ENCODE results near the gene AGAP2. TPM values are rescaled to one million over a fixed set of nuclear protein-coding genes. Genes with fewer than 3 reads are reported as not detected.

The AGAP2 gene
- total RNA-seq, 1 donor from 2014 or later, result 1.7 TPM

DNA sequence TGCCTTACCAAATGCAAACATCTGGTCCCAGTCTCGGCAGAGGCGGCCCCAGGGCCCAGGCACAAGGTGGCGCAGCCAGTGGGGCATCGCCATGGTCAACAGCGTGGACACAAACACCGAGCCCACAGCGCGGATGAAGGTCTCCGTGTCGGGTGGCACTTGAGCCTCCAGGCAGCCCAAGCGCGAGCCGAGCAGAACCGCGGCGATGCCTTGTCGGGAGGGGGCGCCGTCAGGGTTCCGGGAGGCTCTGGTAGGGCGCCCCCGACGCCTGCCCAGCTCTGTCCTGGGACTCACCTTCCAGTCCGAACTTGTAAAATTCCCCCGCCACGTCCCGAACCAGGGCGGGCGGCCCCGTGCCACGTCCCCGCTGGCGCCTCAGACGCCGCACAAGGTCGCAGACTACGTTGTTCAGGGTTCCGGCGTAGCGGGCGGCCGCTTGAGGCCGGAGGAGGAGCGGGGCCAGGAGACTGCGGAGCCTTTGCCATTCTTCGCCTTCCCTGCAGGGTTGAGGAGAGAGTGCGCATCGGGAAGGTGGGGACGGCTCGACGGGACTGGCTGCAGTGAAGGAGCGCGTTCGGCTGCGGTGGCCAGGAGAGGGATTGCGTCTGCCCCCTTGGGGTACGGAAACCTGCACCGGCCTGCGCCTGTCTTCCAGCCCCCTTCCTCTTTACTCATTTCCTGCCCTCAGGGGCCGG is 26.6 kb upstream of the AGAP2 start:
- H3K9me3 Mint-ChIP-seq, result peaks cover 2% of the 10 kb centered on the region
- H3K4me1 ChIP-seq, result peaks cover 24% of the 10 kb centered on the region
- H3K36me3 ChIP-seq, result no peaks in the 10 kb centered on the region
- peak overlapping the region; percentile 88 for H2AFZ ChIP-seq (replicated peaks)
- peak overlapping the region; percentile 79 for H3K4me2 ChIP-seq
- peaks cover 31% of the 10 kb centered on the region for H3F3A ChIP-seq (ENCODE audit: low read depth)
- no peak overlapping the region for H3K27ac Mint-ChIP-seq
- H3K4me3 Mint-ChIP-seq, result peak overlapping the region; percentile 50
- TF ChIP-seq, protein P1, sequence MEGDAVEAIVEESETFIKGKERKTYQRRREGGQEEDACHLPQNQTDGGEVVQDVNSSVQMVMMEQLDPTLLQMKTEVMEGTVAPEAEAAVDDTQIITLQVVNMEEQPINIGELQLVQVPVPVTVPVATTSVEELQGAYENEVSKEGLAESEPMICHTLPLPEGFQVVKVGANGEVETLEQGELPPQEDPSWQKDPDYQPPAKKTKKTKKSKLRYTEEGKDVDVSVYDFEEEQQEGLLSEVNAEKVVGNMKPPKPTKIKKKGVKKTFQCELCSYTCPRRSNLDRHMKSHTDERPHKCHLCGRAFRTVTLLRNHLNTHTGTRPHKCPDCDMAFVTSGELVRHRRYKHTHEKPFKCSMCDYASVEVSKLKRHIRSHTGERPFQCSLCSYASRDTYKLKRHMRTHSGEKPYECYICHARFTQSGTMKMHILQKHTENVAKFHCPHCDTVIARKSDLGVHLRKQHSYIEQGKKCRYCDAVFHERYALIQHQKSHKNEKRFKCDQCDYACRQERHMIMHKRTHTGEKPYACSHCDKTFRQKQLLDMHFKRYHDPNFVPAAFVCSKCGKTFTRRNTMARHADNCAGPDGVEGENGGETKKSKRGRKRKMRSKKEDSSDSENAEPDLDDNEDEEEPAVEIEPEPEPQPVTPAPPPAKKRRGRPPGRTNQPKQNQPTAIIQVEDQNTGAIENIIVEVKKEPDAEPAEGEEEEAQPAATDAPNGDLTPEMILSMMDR (IDR thresholded peaks at IDR 0.05), result peak; percentile 51
- TF ChIP-seq EZH2 (IDR thresholded peaks at IDR 0.05), result peak; percentile 99
- peak; percentile 99 for TF ChIP-seq EZH2phosphoT487 (IDR thresholded peaks at IDR 0.05)
- no peaks in the 10 kb centered on the region for H3K9me3 ChIP-seq (ENCODE audit: low read depth)
- no peak overlapping the region for H3K9ac ChIP-seq
- peaks cover 15% of the 10 kb centered on the region for H3K36me3 Mint-ChIP-seq
- peaks cover 62% of the 10 kb centered on the region for H3K27me3 ChIP-seq
- DNase-seq (ENCODE audit: low spot score), result peak; percentile 73
- H4K20me1 ChIP-seq (ENCODE audit: low read depth), result peaks cover 53% of the 10 kb centered on the region
- H3K79me2 ChIP-seq (ENCODE audit: low read depth), result no peaks in the 10 kb centered on the region
- peaks cover 52% of the 10 kb centered on the region for H3K27me3 Mint-ChIP-seq (ENCODE audit: insufficient read depth, low read depth)
- peaks cover 14% of the 10 kb centered on the region for H3K4me1 Mint-ChIP-seq
- no peak overlapping the region for H3K27ac ChIP-seq
- peak overlapping the region; percentile 44 for H3K4me3 ChIP-seq

DNA sequence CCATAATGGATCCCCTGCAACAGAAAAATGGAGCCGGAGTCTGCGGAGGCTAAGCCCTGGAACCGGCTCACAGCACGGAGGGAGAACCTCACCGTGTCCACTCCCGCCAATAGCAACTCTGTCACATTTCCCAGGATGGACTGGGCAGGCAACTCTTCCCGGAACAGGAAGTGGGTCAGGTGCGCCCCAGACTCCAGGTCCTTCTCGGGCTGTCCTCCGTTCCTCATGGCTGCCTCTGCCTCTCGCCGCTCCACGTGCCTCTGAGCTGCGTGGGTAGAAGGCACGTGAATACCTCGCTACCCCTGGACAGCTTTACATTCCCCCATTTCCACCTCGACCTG is 26.1 kb upstream of the AGAP2 start:
- no peaks in the 10 kb centered on the region for H3K9me3 ChIP-seq (ENCODE audit: low read depth)
- DNase-seq (ENCODE audit: low spot score), result no peak
- H3K4me3 ChIP-seq, result peak overlapping the region; percentile 44
- no peak overlapping the region for H3K27ac ChIP-seq
- H3K27me3 ChIP-seq, result peaks cover 62% of the 10 kb centered on the region
- peaks cover 24% of the 10 kb centered on the region for H3K4me1 ChIP-seq
- H3K79me2 ChIP-seq (ENCODE audit: low read depth), result no peaks in the 10 kb centered on the region
- TF ChIP-seq EZH2phosphoT487 (IDR thresholded peaks at IDR 0.05) (no peak), EZH2 (IDR thresholded peaks at IDR 0.05) (no peak)
- TF ChIP-seq, protein P1 (IDR thresholded peaks at IDR 0.05), result no peak
- Mint-ChIP-seq H3K27me3 (ENCODE audit: insufficient read depth, low read depth) (peaks cover 55% of the 10 kb centered on the region), H3K27ac (no peak overlapping the region), H3K4me3 (peak overlapping the region; percentile 50), H3K4me1 (peaks cover 14% of the 10 kb centered on the region), H3K36me3 (peaks cover 13% of the 10 kb centered on the region), H3K9me3 (peaks cover 2% of the 10 kb centered on the region)
- H3K36me3 ChIP-seq, result no peaks in the 10 kb centered on the region
- H3F3A ChIP-seq (ENCODE audit: low read depth), result peaks cover 32% of the 10 kb centered on the region
- no peak overlapping the region for H3K9ac ChIP-seq
- H2AFZ ChIP-seq (replicated peaks), result peak overlapping the region; percentile 88
- H4K20me1 ChIP-seq (ENCODE audit: low read depth), result peaks cover 58% of the 10 kb centered on the region
- peak overlapping the region; percentile 79 for H3K4me2 ChIP-seq

DNA sequence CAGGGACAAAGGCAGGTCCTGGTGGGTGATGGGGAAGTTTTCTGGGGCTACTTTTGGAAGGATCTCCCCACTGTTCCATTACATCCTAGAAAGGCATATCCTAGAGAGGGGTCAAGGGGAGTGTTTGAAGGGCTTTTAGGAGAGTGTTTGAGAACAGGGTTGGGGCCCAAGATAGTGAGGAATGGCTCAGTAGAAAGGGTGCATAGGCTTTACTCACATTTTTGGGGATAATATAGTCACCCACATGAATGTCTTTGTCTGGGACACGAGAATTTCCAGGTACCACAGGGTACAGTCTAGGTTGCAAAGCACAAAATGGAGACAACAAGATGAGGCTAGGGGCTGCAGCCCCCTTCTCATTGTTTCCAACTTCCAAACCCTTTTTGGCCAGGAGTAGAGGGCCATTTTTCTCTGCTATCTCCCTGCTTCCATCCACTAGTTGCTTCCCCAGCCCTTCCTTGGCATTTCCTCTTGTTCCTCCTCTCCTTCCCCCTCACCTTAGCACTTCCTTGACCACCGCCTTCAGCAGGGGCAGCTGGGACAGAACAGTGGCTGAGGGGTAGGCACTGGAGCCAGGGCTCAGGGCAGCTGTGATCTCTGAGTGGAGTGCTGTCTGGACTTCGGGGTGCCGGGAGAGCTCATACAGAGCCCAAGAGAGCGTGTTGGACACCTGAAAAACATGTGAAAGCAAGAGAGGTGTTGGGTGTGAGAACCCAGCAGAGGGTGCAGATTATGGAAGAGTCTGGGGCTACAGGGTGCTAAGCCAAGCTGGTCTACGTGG is 25.5 kb upstream of the AGAP2 start:
- Histone ChIP-seq H3K4me2 (no peak overlapping the region), H3K27me3 (peaks cover 62% of the 10 kb centered on the region), H3K79me2 (ENCODE audit: low read depth) (no peaks in the 10 kb centered on the region), H3K9ac (no peak overlapping the region), H3F3A (ENCODE audit: low read depth) (peaks cover 36% of the 10 kb centered on the region), H4K20me1 (ENCODE audit: low read depth) (peaks cover 64% of the 10 kb centered on the region), H3K36me3 (no peaks in the 10 kb centered on the region), H3K4me3 (no peak overlapping the region), H3K4me1 (peaks cover 24% of the 10 kb centered on the region), H3K9me3 (ENCODE audit: low read depth) (no peaks in the 10 kb centered on the region), H3K27ac (no peak overlapping the region), H2AFZ (replicated peaks) (no peak overlapping the region)
- peaks cover 14% of the 10 kb centered on the region for H3K4me1 Mint-ChIP-seq
- TF ChIP-seq, protein P1 (IDR thresholded peaks at IDR 0.05), result no peak
- TF ChIP-seq EZH2phosphoT487 (IDR thresholded peaks at IDR 0.05) (no peak), EZH2 (IDR thresholded peaks at IDR 0.05) (no peak)
- H3K36me3 Mint-ChIP-seq, result peaks cover 11% of the 10 kb centered on the region
- no peak for DNase-seq (ENCODE audit: low spot score)
- H3K27ac Mint-ChIP-seq, result no peak overlapping the region
- peaks cover 56% of the 10 kb centered on the region for H3K27me3 Mint-ChIP-seq (ENCODE audit: insufficient read depth, low read depth)
- H3K4me3 Mint-ChIP-seq, result peak overlapping the region; percentile 44
- peaks cover 2% of the 10 kb centered on the region for H3K9me3 Mint-ChIP-seq

Measured in neural progenitor cell (in vitro differentiated cells).